Measurements from ENCODE around the gene MCM3AP.
"Not testable (repeated sequence)": the region's sequence is repeated elsewhere in the genome, so short reads cannot be mapped to it uniquely, and the experiment has no call there.

The MCM3AP gene

DNA sequence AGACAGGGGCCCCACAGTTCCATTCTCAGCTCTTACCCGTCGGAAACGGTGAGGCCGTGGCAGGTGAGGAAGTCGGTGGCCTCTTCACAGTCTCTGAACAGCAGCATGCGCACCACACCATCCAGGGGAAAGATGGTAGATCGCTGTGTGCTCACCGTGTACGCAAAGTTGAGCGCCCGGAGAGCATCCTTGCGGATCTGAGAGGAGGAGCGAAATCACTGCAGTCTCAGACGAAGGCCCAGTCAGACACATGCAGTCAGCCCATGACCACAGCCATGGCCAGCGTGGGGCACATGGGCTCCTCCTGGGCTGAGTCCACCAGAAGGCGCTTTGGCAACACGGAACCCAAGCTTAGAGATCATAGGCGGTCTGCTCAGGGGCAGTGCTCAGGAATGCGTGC, 18.5 kb downstream of the MCM3AP start:
- DNase-seq: no peak

DNA sequence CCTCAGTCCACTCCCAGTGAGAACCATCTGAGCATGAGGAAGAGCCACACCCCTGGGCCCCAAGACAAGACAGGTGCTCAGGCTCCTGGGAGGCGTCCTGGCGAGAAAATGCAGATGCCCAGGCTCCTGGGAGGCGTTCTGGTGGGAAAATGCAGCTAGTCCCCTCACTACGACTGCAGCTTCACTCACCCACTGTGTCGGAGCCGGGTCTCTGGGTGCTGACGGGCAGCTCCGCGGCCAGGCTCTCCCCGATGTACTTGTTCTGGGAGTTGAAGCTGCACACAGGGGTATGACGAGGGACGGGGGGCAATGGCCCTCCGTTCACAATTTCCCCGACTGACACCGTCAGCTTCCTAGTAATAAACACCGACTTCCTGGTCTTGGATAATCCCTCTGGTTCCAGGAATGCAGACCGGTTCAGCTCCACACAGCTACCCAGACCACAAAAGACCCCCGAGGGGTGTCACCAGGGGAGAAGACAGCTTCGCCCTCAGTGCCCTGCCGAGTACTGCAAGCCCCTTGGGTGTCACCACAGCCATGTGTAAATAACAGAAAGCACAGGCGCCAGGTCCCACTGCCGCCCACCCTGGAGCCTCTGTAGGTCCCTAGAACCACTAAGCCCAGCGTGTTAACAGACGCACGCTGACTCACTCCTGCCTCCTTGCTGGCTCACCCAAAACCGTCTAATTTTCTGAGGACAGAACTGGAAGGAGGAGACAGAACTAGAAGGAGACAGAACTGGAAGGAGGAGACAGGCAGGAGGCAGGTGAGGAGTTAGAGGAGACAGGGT, 19.5 kb downstream of the MCM3AP start:
- no peak for DNase-seq

DNA sequence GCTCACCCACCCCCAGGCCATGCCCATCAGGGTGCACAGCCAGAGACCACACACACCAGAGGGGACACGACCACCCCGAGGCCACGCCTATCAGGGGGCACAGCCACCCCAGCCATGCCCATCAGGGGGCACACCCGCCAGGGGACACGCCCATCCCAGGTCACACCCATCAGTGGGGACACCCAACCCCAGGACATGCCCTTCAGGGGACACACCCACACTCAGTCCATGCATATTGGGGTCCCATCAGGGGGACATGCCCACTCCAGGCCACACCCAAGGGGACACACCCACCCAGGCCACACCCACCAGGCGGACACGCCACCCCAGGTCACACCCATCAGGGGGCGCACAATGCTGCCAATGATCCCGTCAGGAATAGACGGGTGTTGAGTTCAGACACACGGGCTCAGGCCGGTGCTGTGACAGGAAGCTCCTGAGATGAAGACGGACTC, 20.7 kb downstream of the MCM3AP start:
- DNase-seq: no peak

DNA sequence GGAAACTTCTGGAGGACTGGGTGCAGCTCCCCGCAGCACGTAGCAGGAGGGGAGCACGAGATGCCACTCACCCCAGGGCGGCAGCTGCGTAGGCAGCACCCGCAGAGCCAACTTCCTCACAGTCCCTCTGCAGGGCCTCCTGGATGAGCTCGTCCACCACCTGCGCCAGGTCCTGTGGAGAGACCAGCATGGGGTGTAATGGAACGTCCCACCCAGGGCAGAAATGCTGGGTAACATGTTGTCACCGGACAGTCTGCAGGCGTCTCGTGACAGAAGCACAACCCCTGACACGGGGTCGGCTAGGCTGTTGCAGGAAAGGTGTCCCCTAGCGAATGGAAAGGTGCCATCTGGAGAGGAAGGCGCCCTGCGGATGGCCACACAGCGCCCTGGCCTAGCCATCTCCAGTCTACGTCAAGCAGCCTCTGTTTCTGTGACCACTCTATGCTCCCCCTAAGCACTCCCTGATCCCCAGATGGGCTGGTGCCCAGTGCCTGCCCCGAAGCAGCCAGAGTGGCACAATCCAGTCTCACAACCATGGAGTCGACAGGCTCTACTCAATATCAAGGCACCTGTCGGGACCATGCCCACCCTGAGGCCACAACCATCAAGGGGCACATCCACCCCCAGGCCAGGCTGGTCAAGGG, 21.2 kb downstream of the MCM3AP start:
- DNase-seq: no peak

DNA sequence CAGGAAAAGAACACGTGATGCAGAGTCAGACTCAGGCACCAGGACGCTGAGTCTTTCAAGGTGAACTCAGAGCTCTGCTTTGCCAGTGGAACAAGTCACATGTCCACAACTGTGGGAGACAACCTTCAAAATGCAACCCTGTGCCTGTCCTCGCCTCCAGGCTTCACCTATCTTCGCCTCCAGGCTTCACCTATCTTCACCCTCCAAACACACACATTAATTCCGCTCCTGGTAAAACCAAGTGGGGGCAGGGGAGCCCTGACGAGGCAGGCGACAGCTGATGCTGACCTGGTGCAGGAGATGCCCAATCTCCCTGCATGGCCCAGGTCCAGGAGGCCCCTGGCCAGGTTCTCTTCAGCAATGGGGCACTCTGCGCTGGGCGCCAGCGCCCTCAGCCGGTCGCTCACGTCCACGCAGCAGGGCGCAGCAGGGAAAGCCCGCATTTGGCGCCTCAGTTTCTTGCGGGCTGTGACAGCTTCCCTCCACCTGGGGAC, 28.9 kb downstream of the MCM3AP start:
- no peak for DNase-seq

DNA sequence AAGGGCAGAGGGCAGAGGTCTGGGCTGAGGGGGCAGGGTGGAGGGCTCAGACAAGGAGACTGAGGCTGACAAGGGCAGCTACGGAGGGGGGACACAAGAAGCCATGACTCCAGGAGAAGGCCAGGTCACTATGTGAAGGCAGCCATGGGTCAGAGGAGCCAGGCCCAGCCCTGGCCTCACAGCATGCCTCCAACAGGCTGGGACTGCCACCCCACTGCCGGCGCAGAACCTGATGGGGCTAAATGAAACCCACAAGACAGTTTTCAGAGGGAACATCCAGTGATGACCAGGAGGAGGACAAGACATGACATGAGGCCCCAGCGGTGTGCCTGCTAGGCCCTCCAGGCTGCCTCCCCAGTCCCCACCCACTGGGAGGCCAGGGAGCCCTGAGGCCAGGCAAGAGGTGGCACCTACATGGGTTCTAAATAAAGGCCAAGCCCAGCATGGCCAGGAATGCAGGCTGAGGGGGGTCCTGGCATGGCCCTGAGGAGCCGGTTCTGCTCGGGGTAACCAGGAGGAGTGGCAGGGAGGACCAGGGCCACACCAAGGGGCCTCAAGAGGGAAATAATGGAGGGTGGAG, 29.6 kb downstream of the MCM3AP start:
- no peak for DNase-seq

DNA sequence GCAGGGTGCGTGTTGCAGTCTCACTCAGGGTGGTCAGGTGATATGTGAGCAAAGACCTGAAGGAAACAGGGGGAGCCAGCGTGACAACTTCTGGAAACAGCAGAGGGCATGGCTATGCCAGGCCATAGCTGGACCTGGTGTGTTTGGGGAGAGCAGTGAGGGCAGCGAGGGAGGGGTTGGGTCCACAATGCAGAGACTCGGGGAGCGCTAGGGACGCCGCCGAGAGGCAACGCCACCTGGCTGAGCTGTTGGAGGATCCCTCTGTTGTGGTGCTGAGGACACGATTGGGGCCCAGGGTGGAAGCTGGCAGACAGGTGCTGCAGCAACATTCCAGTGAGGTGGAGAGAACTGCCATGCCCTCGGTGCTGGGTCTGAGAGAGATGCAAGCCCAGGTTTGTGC, 30.2 kb downstream of the MCM3AP start:
- DNase-seq: no peak

DNA sequence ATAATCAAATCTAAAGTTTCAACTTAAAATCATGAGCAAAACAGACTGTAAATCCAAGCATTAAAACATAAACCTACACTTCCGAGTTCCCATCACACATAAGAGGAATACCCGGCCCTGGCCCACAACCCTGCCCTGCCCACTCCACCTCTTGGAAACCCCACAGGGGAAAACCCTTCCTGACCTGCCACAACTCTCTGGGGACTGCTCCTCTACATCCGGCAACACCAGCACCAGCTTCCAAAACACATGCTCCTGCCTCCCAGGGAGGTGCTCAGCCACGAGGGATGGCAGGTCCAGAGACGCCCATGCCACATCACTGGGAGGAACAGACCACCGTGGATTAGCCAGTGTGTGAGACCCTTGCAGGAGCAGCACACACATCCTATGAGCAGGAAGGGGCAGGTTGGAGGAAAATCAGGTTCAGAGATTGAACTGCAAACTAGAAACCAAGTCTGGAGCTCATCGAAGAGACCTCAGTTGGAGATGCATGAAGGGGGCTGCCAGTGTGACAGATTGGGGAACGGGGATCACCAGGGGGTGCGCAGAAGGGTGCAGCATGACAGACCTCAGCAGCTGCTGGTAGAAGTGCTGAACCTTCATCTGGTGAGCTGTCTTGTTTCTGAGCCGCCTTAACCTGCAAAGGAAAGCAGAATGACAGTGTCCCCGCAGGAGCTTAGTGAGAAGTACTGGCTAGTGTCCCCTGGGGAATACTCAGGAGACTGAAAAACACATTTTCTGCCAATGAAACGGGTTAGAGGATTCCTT, 31.0 kb downstream of the MCM3AP start:
- no peak for DNase-seq

DNA sequence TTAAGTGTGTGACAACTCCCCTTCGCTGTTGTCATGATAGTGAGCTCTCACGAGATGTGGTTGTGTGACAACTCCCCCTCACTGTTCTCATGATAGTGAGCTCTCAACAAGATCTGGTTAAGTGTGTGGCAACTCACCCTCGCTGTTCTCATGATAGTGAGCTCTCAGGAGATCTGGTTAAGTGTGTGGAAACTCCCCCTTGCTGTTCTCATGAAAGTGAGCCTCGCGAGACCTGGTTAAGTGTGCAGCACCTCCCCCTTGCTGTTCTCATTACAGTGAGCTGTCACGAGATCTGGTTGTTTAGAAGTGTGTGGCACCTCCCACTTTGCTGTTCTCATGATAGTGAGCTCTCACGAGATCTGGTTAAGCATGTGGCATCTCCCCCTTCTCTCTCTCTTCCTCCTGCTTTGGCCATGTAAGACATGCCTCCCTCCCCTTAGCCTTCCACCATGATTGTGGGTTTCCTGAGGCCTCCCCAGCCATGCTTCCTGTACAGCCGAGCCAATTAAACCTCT, 31.7 kb downstream of the MCM3AP start:
- peak; percentile 36 for DNase-seq

DNA sequence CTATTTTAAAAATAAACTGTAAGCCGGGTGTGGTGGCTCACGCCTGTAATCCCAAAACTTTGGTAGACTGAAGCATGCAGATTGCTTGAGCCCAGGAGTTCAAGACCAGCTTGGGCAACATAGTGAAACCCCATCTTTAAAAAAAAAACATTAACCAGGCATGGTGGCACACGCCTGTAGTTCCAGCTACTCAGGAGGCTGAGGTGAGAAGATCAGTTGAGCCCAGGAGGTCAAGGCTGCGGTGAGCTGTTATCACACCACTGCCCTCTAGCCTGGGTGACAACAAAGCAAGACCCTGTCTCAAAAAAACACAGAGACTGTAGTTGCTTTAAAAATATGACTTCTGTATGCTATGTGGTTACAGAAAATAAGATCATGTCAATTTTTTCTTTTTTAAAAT, 32.6 kb downstream of the MCM3AP start:
- no peak for DNase-seq

DNA sequence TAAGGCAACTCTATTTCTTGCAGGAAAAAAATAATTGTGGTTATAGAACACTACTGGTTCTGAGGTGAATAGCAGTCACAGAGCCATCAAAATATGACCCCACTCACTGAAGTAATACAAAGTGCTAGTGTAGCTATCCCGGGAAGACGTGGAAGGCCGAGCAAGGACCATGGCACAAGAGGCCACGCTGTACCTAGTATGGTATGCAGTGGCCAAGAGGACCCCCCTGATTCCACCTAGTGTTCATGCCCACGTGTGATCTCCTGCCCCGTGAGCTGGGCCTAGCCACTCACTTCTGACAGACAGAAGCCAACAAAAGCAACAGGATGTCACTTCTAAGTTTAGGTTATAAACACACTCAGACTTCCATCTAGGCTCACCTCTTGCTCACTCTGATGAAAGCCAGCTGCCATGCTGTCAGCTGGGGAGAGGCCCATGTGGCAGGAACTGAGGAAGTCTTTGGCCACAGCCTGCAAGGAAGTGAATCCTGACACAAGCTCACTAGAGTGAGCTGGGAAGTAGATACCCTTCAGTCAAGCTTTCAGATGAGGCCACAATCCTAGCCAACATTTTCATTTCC, 35.2 kb downstream of the MCM3AP start:
- no peak for DNase-seq

DNA sequence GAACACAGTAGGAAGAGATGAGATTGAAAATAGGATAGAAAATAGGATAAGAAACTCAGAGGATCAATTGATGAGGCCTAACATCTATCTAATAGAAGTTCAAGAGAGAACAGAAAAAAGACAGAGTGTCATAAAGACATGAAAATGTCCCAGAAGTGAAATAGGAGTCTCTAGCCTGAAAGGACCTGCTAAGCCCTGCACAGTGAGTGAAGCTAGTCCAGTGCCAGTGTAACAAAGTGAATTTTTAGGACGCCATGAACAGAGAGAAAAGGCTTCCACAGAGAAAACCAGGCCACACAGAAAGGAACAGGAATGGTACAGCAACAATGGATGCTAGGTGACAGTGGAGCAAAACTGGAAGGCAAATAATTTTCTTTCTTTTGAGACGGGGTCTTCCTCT, 36.6 kb downstream of the MCM3AP start:
- DNase-seq: no peak

DNA sequence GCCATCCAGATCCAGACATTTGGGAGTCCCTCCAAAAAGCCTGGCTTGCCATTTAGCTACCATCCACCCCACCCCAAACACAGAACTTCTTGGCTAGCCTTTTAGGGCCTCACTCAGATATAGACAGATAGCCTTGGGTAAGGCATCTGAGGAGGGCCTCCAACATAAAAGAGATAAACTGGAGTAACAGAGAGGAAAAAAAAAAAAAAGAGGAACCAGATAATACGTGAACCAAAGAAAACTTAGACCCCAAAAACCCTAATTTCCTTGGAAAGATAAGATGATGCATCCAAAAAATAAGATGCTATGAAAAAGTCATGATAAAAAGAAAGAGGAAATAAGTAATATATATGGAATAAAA, 37.0 kb downstream of the MCM3AP start:
- no peak for DNase-seq

DNA sequence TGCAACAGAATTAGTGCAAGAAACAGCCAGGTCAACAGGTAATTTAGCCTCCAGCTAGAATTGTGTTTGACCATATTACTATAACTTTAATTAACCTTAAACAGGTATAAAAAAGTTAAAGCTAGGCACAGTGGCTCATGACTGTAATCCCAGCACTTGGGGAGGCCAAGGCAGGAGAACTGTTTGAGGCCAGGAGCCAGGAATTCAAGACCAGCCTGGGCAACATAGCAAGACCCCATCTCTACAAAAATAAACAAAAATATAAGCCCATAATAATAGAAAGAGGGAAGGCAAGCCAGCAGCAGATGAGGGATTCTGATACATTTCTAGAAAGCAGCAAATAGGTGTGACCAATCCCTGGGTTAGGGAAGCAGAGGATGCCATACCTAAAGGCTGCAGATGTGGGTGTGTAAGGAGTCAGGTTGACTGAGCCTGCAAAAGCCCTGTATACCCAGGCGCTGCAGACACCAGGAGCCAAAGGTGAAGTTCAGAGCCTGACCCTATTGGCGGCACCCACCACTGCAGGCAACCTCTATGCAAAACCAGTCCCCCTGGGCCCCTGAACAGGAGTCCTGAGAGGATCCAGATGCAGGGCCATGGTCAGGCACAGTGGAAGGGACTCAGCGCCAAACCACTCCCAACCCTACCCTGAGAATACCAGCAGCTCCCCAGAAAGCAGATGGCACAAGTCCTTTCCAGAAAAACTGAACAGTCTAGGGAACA, 37.6 kb downstream of the MCM3AP start:
- no peak for DNase-seq

DNA sequence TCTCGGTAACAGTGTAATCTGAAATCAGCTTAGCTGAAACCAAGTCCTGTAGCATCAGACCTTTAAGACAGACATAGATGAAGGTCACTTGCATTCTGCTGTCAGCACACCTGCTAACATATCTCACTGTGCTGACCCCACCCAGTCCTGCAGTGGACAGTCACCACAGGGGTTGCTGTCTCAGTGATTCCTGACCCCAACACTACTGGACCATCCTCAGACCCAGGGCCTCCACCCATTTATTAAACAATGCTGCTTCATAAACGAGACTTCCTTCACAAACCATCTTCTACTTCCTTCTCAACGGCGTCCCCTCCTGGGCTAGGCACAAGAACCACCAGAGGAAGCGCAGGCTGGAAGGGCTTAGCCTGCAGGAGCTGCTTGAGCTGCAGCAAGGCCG, 39.1 kb downstream of the MCM3AP start:
- no peak for DNase-seq

DNA sequence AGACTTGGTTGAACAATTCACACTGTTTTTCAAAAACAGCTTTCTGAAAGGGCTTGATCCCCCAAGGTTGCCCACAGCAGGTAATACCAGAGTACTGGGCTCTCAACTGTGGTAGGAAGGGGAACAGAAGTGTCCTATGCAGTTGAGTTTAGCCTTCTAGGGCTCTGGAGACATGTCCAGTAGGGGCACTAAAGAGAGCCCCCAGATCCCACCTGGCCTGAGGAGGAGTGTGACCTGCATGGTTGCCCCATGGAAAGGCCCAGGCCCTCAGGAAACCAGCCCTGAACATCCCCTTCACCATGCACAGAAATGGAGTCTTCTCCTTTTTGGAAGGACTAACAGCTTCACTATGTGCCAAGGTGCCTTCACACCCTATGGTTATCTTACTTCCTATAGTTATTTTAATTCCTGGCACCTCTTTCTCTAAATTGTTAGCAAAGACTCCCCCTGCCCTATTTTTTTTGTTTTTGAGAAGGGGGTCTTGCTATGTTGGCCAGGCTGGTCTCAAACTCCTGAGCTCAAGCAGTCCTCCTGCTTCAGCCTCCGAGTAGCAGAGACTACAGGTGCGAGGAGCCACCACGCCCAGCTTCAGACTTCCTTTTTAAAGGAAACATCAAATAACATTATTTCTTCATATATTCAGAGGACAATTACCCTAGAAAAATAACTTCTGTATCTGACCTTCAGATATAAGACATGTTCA, 40.0 kb downstream of the MCM3AP start:
- no peak for DNase-seq

DNA sequence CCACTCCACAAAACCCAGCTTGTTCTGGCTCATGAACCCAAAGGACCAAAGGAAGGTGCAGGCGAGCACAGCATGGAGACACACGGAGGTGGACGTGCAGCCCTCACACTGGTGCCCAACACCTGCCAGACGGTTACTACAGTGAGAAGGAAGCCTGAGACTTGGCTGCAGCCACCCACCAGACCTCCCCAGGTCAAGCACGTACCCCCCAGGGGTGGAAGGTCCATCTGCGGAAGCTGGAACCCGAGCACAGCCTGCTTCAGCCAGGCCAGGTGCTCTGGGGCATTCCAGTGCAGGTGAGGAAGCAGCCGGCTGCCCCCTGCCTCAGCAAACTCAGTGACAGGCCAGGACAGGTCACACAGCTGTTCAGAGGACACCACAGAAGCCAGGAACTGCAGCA, 40.8 kb downstream of the MCM3AP start:
- no peak for DNase-seq

DNA sequence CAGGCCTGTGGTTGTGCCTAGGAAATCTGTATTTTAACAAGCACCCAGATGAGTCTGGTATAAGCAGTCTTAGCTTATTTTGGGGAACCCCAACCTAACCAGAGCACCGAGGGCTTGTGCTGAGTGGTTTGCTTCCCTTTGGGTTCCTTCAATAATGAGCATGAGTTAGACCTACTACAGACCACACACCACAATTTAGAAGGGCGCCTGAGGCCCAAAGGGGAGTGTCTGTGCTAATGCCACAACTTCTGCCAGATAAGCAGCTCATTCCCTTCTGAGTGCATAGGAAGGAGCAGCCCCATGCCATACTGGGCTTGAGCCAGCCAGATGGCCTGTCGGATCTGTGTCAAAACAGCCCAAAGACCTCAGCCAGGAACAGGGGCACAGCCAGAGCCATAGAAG, 41.5 kb downstream of the MCM3AP start:
- no peak for DNase-seq

DNA sequence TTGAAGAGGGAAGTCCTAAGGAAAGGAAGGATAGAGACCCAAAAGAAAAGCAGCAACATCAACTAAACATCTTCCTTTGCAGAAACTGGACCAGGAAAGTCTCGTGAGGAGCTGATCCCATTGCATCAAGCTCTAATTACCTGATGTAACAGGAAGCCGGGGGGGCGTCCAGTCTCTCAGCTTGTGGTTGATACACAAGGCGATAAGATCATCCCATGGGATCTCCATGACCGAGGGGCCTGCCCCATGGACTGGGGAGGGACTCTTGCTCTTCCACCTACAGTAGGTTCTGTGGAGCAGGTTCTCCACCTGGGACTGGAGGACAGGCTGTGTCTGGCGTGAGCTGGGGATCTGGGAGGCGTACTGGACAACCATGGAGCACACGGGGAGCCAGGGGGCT, 42.1 kb downstream of the MCM3AP start:
- no peak for DNase-seq

DNA sequence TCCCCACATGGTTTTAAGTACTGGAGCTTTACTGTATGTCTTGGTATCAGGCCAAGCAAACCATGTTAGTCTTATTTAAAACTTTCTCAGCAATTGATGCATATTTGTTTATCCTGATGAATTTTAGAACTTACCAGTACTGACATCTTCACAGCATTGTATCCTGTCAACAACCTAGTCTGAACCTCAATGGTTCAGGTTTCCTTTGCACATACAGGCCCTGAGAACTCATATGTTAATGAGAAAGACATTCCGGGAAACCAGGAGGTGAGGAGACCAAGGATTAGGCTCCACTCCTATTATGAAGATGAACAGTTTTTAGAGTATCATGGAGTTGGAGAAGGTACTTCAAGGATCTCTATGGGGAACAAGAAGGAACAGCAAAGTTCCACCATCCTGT, 43.8 kb downstream of the MCM3AP start:
- not testable (repeated sequence) for DNase-seq

DNA sequence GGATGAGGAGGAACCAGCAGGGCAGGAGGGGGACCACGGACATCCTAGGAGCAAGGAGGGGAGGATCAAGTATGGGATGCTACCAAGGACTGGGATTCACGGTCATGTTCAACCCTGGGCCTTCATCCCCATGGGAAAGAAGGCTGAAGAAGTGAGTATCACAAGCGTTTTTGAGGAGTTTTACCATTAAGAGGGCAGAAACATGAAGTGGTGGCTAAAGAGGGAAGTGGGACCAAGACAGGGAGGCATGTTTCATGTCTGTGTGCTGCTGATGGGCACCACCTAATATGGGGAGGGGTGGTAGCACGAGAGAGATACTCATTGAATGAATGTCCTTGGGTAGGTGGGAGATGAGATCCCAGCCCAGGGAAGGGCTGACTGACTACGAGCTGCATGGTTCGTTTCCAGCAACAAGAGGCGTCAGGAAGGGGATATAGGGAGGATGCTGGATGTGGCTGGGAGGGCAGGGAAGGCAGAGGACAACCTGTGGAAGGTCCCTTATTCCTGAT, 45.5 kb downstream of the MCM3AP start:
- DNase-seq: no peak
